ENCODE results near the gene SPEN.

DNA sequence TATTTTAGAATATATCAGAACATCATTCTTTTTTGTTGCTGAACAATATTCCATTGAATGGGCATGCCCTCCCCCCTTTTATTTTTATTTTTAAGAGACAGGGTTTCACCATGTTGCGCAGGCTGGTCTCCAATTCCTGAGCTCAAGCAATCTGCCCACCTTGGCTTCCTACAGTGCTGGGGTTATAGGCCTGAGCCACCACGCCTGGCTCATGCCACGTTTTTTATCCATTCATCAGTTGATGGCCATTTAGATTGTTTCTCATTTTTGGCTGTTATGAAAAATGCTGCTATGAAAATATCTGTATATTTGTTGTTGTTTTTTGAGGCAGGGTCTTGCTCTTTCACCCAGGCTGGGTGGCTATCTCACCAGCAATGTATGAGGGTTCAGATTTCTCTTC, 19.8 kb downstream of the SPEN start:
- no peak for TF ChIP-seq RFX5 (IDR thresholded peaks at IDR 0.05; ENCODE audit: low read depth, low read length)
- TF ChIP-seq, protein P1, sequence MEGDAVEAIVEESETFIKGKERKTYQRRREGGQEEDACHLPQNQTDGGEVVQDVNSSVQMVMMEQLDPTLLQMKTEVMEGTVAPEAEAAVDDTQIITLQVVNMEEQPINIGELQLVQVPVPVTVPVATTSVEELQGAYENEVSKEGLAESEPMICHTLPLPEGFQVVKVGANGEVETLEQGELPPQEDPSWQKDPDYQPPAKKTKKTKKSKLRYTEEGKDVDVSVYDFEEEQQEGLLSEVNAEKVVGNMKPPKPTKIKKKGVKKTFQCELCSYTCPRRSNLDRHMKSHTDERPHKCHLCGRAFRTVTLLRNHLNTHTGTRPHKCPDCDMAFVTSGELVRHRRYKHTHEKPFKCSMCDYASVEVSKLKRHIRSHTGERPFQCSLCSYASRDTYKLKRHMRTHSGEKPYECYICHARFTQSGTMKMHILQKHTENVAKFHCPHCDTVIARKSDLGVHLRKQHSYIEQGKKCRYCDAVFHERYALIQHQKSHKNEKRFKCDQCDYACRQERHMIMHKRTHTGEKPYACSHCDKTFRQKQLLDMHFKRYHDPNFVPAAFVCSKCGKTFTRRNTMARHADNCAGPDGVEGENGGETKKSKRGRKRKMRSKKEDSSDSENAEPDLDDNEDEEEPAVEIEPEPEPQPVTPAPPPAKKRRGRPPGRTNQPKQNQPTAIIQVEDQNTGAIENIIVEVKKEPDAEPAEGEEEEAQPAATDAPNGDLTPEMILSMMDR (conservative IDR thresholded peaks at IDR 0.05; ENCODE audit: low read depth, low read length) = no peak
- no peak for TF ChIP-seq BHLHE40 (IDR thresholded peaks at IDR 0.05; ENCODE audit: low read depth, low read length)
- TF ChIP-seq CHD1 (IDR thresholded peaks at IDR 0.05; ENCODE audit: low read depth, low read length) = no peak
